ENCODE data around the gene MS4A15. TPM values are rescaled to one million over a fixed set of nuclear protein-coding genes. Genes with fewer than 3 reads are reported as not detected.
A peak's percentile ranks its signal among the peaks of the same experiment; 100 is the strongest.

Gene MS4A15
- total RNA-seq, 6 donors from 2014 or later: 65.5 to 227 (median 120) TPM

DNA sequence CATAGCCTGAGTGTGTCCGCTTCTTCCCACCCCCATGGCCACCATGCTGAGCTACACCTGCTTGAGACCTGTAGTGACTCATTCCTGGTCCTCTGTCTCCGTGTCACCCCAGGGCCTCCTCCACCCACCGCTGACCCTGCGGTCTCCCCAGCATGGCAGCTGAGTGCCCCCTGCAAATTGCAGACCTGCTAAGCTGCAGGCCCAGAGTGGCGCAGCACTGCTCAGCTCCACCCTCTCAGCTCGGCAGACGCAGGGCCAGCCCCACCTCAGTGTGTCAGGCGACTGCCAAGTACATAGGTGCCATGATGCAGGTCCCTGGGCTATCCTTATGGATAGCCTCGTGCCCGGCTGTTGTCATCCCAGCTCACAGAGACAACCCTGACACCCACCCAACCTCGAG, 13.1 kb downstream of the MS4A15 start:
- H3K9me3 ChIP-seq: no peaks in the 10 kb centered on the region
- no peak for TF ChIP-seq POLR2AphosphoS5 (IDR thresholded peaks at IDR 0.05)
- TF ChIP-seq POLR2A (IDR thresholded peaks at IDR 0.05): no peak
- TF ChIP-seq EP300 (IDR thresholded peaks at IDR 0.05): no peak
- TF ChIP-seq CTCF (IDR thresholded peaks at IDR 0.05): no peak
- DNase-seq (no peak), ATAC-seq (ENCODE audit: low FRiP score in 2 of 2) (no peak)
- WGBS, 2 donors: 84 to 88% methylated on average over 7 to 11 of the region's 11 CpGs
- peaks cover 0 to 6% (median 4%) of the 10 kb centered on the region in 4 donors for H3K4me1 ChIP-seq
- no peaks in the 10 kb centered on the region for H3K27me3 ChIP-seq
- H3K36me3 ChIP-seq: no peaks in the 10 kb centered on the region
- no peak overlapping the region for H3K27ac ChIP-seq
- H3K4me3 ChIP-seq: no peak overlapping the region

DNA sequence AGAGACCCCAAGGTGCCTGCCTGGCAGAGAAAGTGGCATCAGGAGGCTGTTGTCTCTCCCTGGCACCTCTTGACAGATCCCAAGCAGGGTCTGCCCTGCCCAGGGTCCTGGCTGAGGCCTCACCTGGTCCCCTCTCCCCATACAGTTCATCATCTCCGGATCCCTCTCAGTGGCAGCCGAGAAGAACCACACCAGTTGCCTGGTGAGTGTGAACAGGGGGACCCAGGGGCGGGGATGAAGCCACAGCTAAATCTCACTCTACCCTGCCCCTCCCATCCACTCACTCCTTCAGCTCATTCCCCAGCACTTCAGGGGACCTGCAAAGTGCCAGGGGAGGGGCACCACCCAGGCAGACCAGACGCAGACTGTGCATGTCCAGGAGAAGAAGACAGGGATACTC, 14.5 kb downstream of the MS4A15 start:
- no peaks in the 10 kb centered on the region for H3K27me3 ChIP-seq
- no peaks in the 10 kb centered on the region for H3K36me3 ChIP-seq
- TF ChIP-seq POLR2AphosphoS5 (IDR thresholded peaks at IDR 0.05): no peak
- no peak overlapping the region for H3K27ac ChIP-seq
- ATAC-seq (ENCODE audit: low FRiP score in 2 of 2): no peak
- no peaks in the 10 kb centered on the region for H3K9me3 ChIP-seq
- no peak for DNase-seq
- WGBS, 2 donors: 84% methylated on average over 4 of the region's 4 CpGs
- peaks cover 6 to 15% (median 8%) of the 10 kb centered on the region in 4 donors for H3K4me1 ChIP-seq
- H3K4me3 ChIP-seq: no peak overlapping the region

DNA sequence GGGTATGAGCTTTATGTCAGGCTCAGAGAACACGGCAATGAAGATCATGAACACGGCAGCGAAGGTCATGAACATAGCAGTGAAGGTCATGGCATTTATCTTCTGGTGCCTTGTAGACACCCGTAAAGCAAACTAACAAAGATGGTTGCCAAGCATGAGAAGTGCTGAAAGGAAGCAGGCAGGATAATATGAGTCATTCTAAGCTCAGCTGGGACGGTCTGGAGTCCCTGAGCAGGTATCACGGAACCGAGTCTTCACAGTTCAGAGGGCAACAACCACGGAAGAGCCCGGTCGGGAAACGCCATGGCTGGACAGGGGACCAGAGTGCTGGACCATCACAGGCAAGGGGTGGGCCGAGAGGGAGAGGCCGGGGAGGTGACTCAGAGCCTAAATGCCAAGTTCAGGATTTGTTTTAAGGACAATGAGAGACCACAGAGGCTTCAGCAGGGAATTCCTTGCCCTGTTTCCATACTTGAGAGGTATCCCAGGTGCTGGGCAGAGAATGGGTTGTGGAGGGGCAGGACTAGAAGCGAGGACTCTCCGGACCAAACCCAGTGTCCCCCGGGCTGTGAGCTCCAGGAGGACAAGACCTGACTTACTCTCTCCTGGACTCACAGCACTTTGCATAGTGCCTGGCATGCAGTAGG, 15.3 kb downstream of the MS4A15 start:
- no peaks in the 10 kb centered on the region for H3K27me3 ChIP-seq
- no peak overlapping the region for H3K27ac ChIP-seq
- peaks cover 6 to 17% (median 8%) of the 10 kb centered on the region in 4 donors for H3K4me1 ChIP-seq
- no peak for TF ChIP-seq EP300 (IDR thresholded peaks at IDR 0.05)
- no peak for DNase-seq
- no peaks in the 10 kb centered on the region for H3K36me3 ChIP-seq
- H3K4me3 ChIP-seq: no peak overlapping the region
- WGBS, 2 donors: 84 to 85% methylated on average over 16 of the region's 16 CpGs
- no peak for ATAC-seq (ENCODE audit: low FRiP score in 2 of 2)
- H3K9me3 ChIP-seq: no peaks in the 10 kb centered on the region

DNA sequence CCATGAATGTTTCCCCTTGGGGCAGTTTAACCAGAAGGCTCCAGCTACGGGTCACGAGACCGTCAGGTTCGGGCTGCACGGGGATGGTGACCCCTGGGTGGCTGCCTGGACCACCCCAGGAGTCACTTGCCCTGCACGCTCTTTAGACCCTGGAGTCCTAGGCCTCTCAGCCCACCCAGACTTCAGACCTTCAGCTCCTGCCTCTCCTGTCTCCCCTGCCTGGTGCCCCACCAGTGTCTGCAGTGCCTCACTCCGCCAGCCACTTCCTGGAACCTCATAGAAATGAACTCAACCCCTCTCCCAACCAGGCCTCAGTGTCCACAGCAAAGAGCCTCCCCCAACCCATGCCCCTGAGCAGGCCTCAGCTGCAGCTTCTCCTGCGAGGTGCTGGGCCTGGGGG, 16.0 kb downstream of the MS4A15 start:
- WGBS, 2 donors: 80 to 94% methylated on average over 1 to 8 of the region's 8 CpGs
- Histone ChIP-seq H3K27ac (no peak overlapping the region), H3K27me3 (no peaks in the 10 kb centered on the region), H3K9me3 (no peaks in the 10 kb centered on the region), H3K4me3 (no peak overlapping the region), H3K36me3 (no peaks in the 10 kb centered on the region), H3K4me1 (peaks cover under 1 to 13% (median 6%) of the 10 kb centered on the region in 4 donors)
- TF ChIP-seq POLR2AphosphoS5 (IDR thresholded peaks at IDR 0.05) (no peak), CTCF (IDR thresholded peaks at IDR 0.05) (no peak), POLR2A (IDR thresholded peaks at IDR 0.05) (no peak), EP300 (IDR thresholded peaks at IDR 0.05) (no peak)
- DNase-seq (no peak), ATAC-seq (ENCODE audit: low FRiP score in 2 of 2) (no peak)

DNA sequence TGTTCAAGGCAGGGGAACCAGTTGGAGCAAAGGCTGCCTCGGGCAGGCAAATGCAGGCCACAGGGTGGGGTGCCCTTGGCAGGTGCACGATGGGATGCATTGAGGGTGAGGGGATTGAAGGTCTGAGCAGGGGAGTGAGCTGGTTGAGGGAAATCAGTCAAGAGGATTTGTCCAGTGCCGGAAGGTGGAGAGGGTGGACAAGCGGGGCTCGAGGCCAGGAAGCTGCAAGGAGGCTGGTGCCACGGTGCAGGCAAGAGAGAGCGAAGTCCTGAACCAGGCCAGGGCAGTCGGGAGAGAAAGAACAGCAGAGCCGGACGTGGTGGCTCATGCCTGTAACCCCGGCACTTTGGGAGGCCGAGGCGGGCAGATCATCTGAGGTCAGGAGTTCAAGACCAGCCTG, 18.1 kb downstream of the MS4A15 start:
- no peak for ATAC-seq (ENCODE audit: low FRiP score in 2 of 2)
- no peaks in the 10 kb centered on the region for H3K27me3 ChIP-seq
- no peak overlapping the region for H3K27ac ChIP-seq
- no peaks in the 10 kb centered on the region for H3K9me3 ChIP-seq
- TF ChIP-seq CTCF (IDR thresholded peaks at IDR 0.05): no peak
- TF ChIP-seq EP300 (IDR thresholded peaks at IDR 0.05): no peak
- TF ChIP-seq POLR2A (IDR thresholded peaks at IDR 0.05): no peak
- no peak for TF ChIP-seq POLR2AphosphoS5 (IDR thresholded peaks at IDR 0.05)
- no peak for DNase-seq
- no peaks in the 10 kb centered on the region for H3K36me3 ChIP-seq
- peaks cover 0 to 13% (median 6%) of the 10 kb centered on the region in 4 donors for H3K4me1 ChIP-seq
- 79 to 81% methylated on average over 13 of the region's 13 CpGs for WGBS, 2 donors
- no peak overlapping the region for H3K4me3 ChIP-seq

DNA sequence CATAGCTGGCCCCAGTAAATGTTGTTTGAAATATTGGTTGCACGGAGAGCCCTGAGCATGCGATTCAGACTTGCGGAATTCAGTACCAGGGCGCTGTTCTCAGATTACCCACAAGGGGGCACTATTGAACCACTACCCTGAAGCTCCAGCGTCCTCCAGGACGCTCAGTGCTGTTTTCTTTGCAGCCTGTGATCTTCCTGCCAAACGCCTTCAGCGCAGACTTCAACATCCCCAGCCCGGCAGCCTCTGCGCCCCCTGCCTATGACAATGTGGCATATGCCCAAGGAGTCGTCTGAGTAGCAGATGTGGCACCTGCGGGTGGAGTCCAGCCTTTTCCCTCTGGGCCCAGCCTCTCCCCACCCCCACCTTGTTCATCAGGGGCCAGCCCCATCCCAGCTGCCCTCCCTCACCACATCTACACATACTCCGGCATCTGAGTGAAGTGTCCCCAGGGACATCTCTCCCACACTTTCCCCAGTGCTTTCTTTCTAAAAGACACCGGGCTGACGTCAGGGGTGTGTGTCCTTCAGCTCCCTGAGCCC, 18.8 kb downstream of the MS4A15 start:
- H3K27me3 ChIP-seq: no peaks in the 10 kb centered on the region
- H3K9me3 ChIP-seq: no peaks in the 10 kb centered on the region
- no peaks in the 10 kb centered on the region for H3K36me3 ChIP-seq
- DNase-seq: peak in 1 of 2 donors; percentile 76
- H3K4me1 ChIP-seq: peaks cover 0 to 13% (median 6%) of the 10 kb centered on the region in 4 donors
- ATAC-seq (ENCODE audit: low FRiP score in 2 of 2): peak; percentile 91 to 92
- 16% methylated on average over 14 to 15 of the region's 15 CpGs for WGBS, 2 donors
- no peak overlapping the region for H3K4me3 ChIP-seq
- peak overlapping the region in 1 of 4 donors; percentile 20 for H3K27ac ChIP-seq
- TF ChIP-seq CTCF (IDR thresholded peaks at IDR 0.05) (peak; percentile 79 to 92 (median 86)), POLR2AphosphoS5 (IDR thresholded peaks at IDR 0.05) (no peak)

All from upper lobe of left lung (tissue), 6 donors.